GM10266 (cell line): ENCODE data around the gene INTS6.

Experiments
- DNase-seq: peaks from one replicate; pipeline ENCODE4 v3.0.0; 2012; ENCODE audit errors: extremely low spot score
- CTCF ChIP-seq: IDR thresholded peaks from 2 replicates; pipeline ENCODE4 v1.5.1; 2012; ENCODE audit warnings: mild to moderate bottlenecking, low read depth; ENCODE audit not compliant: control insufficient read depth, insufficient read depth; ENCODE audit errors: missing control alignments

INTS6 gene

GRCh38 chr13:51342706-51343105, 110.1 kb downstream of the INTS6 start:
- no peak for DNase-seq
- TF ChIP-seq CTCF: no peak

- DNase-seq: no peak
- no peak for TF ChIP-seq CTCF
Measured at GRCh38 chr13:51341791-51342190, 111.0 kb downstream of the INTS6 start.

GRCh38 chr13:51341232-51341631, 111.6 kb downstream of the INTS6 start:
- no peak for DNase-seq

GRCh38 chr13:51339952-51340732, 112.7 kb downstream of the INTS6 start:
- no peak for DNase-seq
- TF ChIP-seq CTCF: no peak

More at GRCh38 chr13:51341232-51341631, 111.6 kb downstream of the INTS6 start:
- no peak for TF ChIP-seq CTCF

GRCh38 chr13:51339354-51339753, 113.5 kb downstream of the INTS6 start, which contains the start of gene SERPINE3:
TSS of gene SERPINE3 (plus strand) at chr13:51339691. CDS start at chr13:51341092, 1,401 bp downstream.
- no peak for TF ChIP-seq CTCF
- DNase-seq: no peak

- TF ChIP-seq CTCF: no peak
- no peak for DNase-seq
Measured at GRCh38 chr13:51336746-51337145, 116.1 kb downstream of the INTS6 start.

GRCh38 chr13:51333826-51334225, 119.0 kb downstream of the INTS6 start:
- DNase-seq: no peak

More at GRCh38 chr13:51333826-51334225, 119.0 kb downstream of the INTS6 start:
- no peak for TF ChIP-seq CTCF
